Stimulated activated CD4-positive, alpha-beta T cell treated with anti-CD3 and anti-CD28 coated beads, Interleukin-1b, Interleukin-23, amount 100 ng/mL, for 4 hours (primary cell): ENCODE measurements around the gene MRPL24.
A peak's percentile ranks its signal among the peaks of the same experiment; 100 is the strongest.
"Not testable (repeated sequence)": the region's sequence is repeated elsewhere in the genome, so short reads cannot be mapped to it uniquely, and the experiment has no call there.

Source experiments
- DNase-seq, 2 donors: peaks; one replicate each; pipeline ENCODE4 v3.0.0-alpha.2; 2020; ENCODE audit warnings: low read depth in 2 of 2

MRPL24 gene

GRCh38 chr1:156760092-156760795, 19.4 kb upstream of the MRPL24 start:
- DNase-seq, result no peak

- not testable (repeated sequence) for DNase-seq
Measured at GRCh38 chr1:156757572-156758253, 16.8 kb upstream of the MRPL24 start.

GRCh38 chr1:156756355-156756754, 15.5 kb upstream of the MRPL24 start:
- DNase-seq, result no peak

GRCh38 chr1:156755527-156755950, 14.7 kb upstream of the MRPL24 start:
- DNase-seq, result no peak

GRCh38 chr1:156754219-156754618, 13.3 kb upstream of the MRPL24 start:
- no peak for DNase-seq

GRCh38 chr1:156752843-156753482, 12.1 kb upstream of the MRPL24 start:
- no peak for DNase-seq

GRCh38 chr1:156751757-156752481, 11.0 kb upstream of the MRPL24 start:
- DNase-seq, result peak; percentile 96 to 97

GRCh38 chr1:156751451-156751756, 10.5 kb upstream of the MRPL24 start, which contains the start of gene HDGF:
Gene HDGF (minus strand): TSS chr1:156751675. CDS start chr1:156751429, 246 bp downstream.
- no peak for DNase-seq

GRCh38 chr1:156750711-156751450, 10.0 kb upstream of the MRPL24 start:
- DNase-seq, result peak in 1 of 2 donors; percentile 36

- DNase-seq, result peak in 1 of 2 donors; percentile 43
Measured at GRCh38 chr1:156750191-156750672, 9.3 kb upstream of the MRPL24 start.

GRCh38 chr1:156749419-156750118, 8.7 kb upstream of the MRPL24 start:
- DNase-seq, result no peak

- DNase-seq, result no peak
Measured at GRCh38 chr1:156748670-156749418, 8.0 kb upstream of the MRPL24 start.

GRCh38 chr1:156747742-156748669, 7.1 kb upstream of the MRPL24 start:
- DNase-seq, result no peak

- DNase-seq, result no peak
Measured at GRCh38 chr1:156746728-156747631, 6.1 kb upstream of the MRPL24 start.

- DNase-seq, result no peak
Measured at GRCh38 chr1:156746406-156746727, 5.5 kb upstream of the MRPL24 start.

GRCh38 chr1:156745881-156746280, 5.0 kb upstream of the MRPL24 start:
- DNase-seq, result no peak

GRCh38 chr1:156744786-156745419, 4.0 kb upstream of the MRPL24 start:
- no peak for DNase-seq
